B cell (primary cell): ENCODE data around the gene ARHGEF37. TPM values are rescaled to one million over a fixed set of nuclear protein-coding genes. Genes with fewer than 3 reads are reported as not detected.

Experiments
- ATAC-seq: fragments of 200-7000 bp; cut with Tn5 transposase; one replicate; pipeline ENCODE4 v1.10.0; 2021; ENCODE audit warnings: low read depth, mild to moderate bottlenecking, moderate number of reproducible peaks, moderate library complexity
- CTCF ChIA-PET: fragments of 350-600 bp; sonication (Branson Sonifier 250); formaldehyde crosslinking; loops from one replicate; lab custom pipeline; 2021; ENCODE audit warnings: antibody characterized with exemption, inconsistent platforms; lab: Charles Lee
- POLR2A ChIA-PET: fragments of 350-600 bp; sonication (Branson Sonifier 250); formaldehyde crosslinking; loops from one replicate; lab custom pipeline; 2021; ENCODE audit warnings: antibody characterized with exemption; lab: Charles Lee
- DNase-seq: peaks from one replicate; pipeline ENCODE4 v3.0.0; 2013
- H2AFZ ChIP-seq: 2 replicates; pipeline ENCODE4 v1.6.1; 2012; ENCODE audit warnings: mild to moderate bottlenecking, low read depth, low read length; ENCODE audit not compliant: insufficient read depth, poor library complexity, severe bottlenecking
- H3K27ac ChIP-seq, 2 donors: 1 replicate in 1 of 2; 2 replicates in 1 of 2; pipeline ENCODE4 v1.5.1; 2012 to 2013; ENCODE audit warnings: low read length in 2 of 2, mild to moderate bottlenecking in 2 of 2, moderate library complexity in 1 of 2
- H3K27me3 ChIP-seq, 4 experiments: fragments of 200-600 bp in 1 of 4; sonication (generic) in 1 of 4; replicated peaks in 1 of 4; 1 replicate in 2 of 4; 2 replicates in 2 of 4; pipeline versions ENCODE4 v1.6.1 to v1.7.0; 2013 to 2016; ENCODE audit warnings: low read length in 3 of 4, mild to moderate bottlenecking in 2 of 4, mixed read lengths in 1 of 4, moderate library complexity in 1 of 4; ENCODE audit not compliant: insufficient read depth in 4 of 4, control insufficient read depth in 3 of 4; ENCODE audit errors: control extremely low read depth in 1 of 4
- H3K36me3 ChIP-seq, 2 experiments: replicated peaks in 1 of 2; 1 replicate in 1 of 2; 2 replicates in 1 of 2; pipeline versions ENCODE4 v1.6.1 to v1.7.1; 2013; ENCODE audit warnings: low read length in 1 of 2; ENCODE audit not compliant: insufficient read depth in 2 of 2, control insufficient read depth in 1 of 2; ENCODE audit errors: control extremely low read depth in 1 of 2, extremely low read depth in 1 of 2
- H3K4me1 ChIP-seq, 2 donors: fragments of 200-600 bp in 1 of 2; sonication (generic) in 1 of 2; 1 replicate in 1 of 2; 2 replicates in 1 of 2; pipeline versions ENCODE4 v1.5.1 to v1.6.1; 2013 to 2017; ENCODE audit warnings: low read length in 2 of 2; ENCODE audit not compliant: control insufficient read depth in 2 of 2, insufficient read depth in 2 of 2
- H3K4me2 ChIP-seq: replicated peaks from 2 replicates; pipeline ENCODE3; 2012; ENCODE audit warnings: mild to moderate bottlenecking, low read depth, low read length; ENCODE audit not compliant: poor library complexity, severe bottlenecking
- H3K4me3 ChIP-seq, 5 experiments: fragments of 200-600 bp in 1 of 5; sonication (generic) in 1 of 5; 1 replicate in 3 of 5; 2 replicates in 2 of 5; pipeline versions ENCODE4 v1.5.1 to v1.7.0; 2011 to 2016; ENCODE audit warnings: low read length in 4 of 5, mild to moderate bottlenecking in 4 of 5, low read depth in 2 of 5, control low read depth in 1 of 5, moderate library complexity in 1 of 5; ENCODE audit not compliant: insufficient read depth in 1 of 5; ENCODE audit errors: control extremely low read depth in 1 of 5, extremely low read depth in 1 of 5
- H3K79me2 ChIP-seq: fragments of 200-600 bp; sonication (generic); one replicate; pipeline ENCODE4 v1.6.0; 2016; ENCODE audit warnings: low read length; ENCODE audit not compliant: control insufficient read depth, insufficient read depth
- H3K9ac ChIP-seq: fragments of 200-600 bp; sonication (generic); 2 replicates; pipeline ENCODE4 v1.6.1; 2017; ENCODE audit warnings: mild to moderate bottlenecking, low read length, moderate library complexity
- H3K9me3 ChIP-seq, 3 donors: one replicate each; pipeline versions ENCODE4 v1.6.1 to v1.7.1; 2013; ENCODE audit warnings: low read length in 2 of 3; ENCODE audit not compliant: control insufficient read depth in 2 of 3, insufficient read depth in 1 of 3; ENCODE audit errors: control extremely low read depth in 1 of 3
- H4K20me1 ChIP-seq: 2 replicates; pipeline ENCODE4 v1.6.0; 2012; ENCODE audit warnings: mild to moderate bottlenecking, low read length; ENCODE audit not compliant: insufficient read depth, control insufficient read depth, poor library complexity, severe bottlenecking
- H3K27ac Mint-ChIP-seq: one replicate; pipeline ENCODE4 v1.8.0; 2021; ENCODE audit warnings: mixed read lengths
- H3K27me3 Mint-ChIP-seq: one replicate; pipeline ENCODE4 v1.8.0; 2021; ENCODE audit warnings: mixed read lengths
- H3K4me1 Mint-ChIP-seq: one replicate; pipeline ENCODE4 v1.8.0; 2021; ENCODE audit warnings: mixed read lengths
- H3K4me3 Mint-ChIP-seq: one replicate; pipeline ENCODE4 v1.8.0; 2021; ENCODE audit warnings: mixed read lengths
- H3K9me3 Mint-ChIP-seq: one replicate; pipeline ENCODE4 v1.8.0; 2022; ENCODE audit warnings: mixed read lengths; ENCODE audit not compliant: insufficient read depth
- CTCF ChIP-seq: fragments of 200-600 bp; IDR thresholded peaks from one replicate; pipeline ENCODE4 v1.8.0; 2022; ENCODE audit warnings: antibody characterized with exemption, mild to moderate bottlenecking
- EZH2 ChIP-seq: IDR thresholded peaks from 2 replicates; pipeline ENCODE4 v1.6.1; 2012; ENCODE audit warnings: borderline replicate concordance, low read depth, mild to moderate bottlenecking, moderate library complexity, low read length; ENCODE audit not compliant: insufficient read depth, poor library complexity, severe bottlenecking
- WGBS: methylation state at CpG from one replicate; pipeline ENCODE4 v1.1.5; 2013; ENCODE audit warnings: missing lambda C conversion rate; ENCODE audit not compliant: insufficient coverage; 5-methylcytosine and 5-hydroxymethylcytosine counted together
- intact Hi-C: fragments of 100-400 bp; cut with micrococcal nuclease; formaldehyde crosslinking; loops from one replicate; pipeline ENCODE4 v1.10.0; 2022
- polyA plus RNA-seq: library from polyadenylated mRNA; depleted of rRNA; stranded (reverse); fragments of >200 nt; gene quantifications from 2 replicates; pipeline ENCODE4 v1.2.3, GENCODE V29; 2012
- total RNA-seq, 2 donors: library from RNA; stranded (reverse); fragments of 120-200 nt in 1 of 2; gene quantifications; 1 replicate in 1 of 2; 2 replicates in 1 of 2; pipeline versions ENCODE4 v1.2.3 to v1.2.4, GENCODE V29; 2013 to 2022

The ARHGEF37 gene
- total and polyA plus RNA-seq, 2 donors (not counting 1 experiment from before 2014, with no cell fraction given): 0.06 to 1.7 TPM

GRCh38 chr5:149664666-149665415 lies 83.5 kb downstream of the ARHGEF37 start:
- no peak overlapping the region for H3K4me3 Mint-ChIP-seq
- H2AFZ ChIP-seq: no peak overlapping the region
- CTCF ChIA-PET: interaction anchor here (1.2 to 11.1 kb wide), 8 partner anchors 9 to 327 kb away, joined by 3 to 204 read pairs (median 12); no protein-coding TSS in a partner anchor
- TF ChIP-seq EZH2: no peak
- intact Hi-C loops: loop anchor here (5.0 kb wide), 1 partner anchor 67 kb away; the partner anchor contains the start of gene PPARGC1B
- no peaks in the 10 kb centered on the region for H3K36me3 ChIP-seq
- no peak overlapping the region for H3K27ac Mint-ChIP-seq
- peaks cover 0 to 4% of the 10 kb centered on the region in 2 donors for H3K4me1 ChIP-seq
- peaks cover 7% of the 10 kb centered on the region for H3K27me3 Mint-ChIP-seq
- POLR2A ChIA-PET: no interaction called here
- H3K9me3 ChIP-seq: peaks cover 0 to 17% (median 8%) of the 10 kb centered on the region in 3 donors
- peaks cover 3% of the 10 kb centered on the region for H3K4me1 Mint-ChIP-seq
- no peak overlapping the region for H3K4me3 ChIP-seq
- peaks cover 5% of the 10 kb centered on the region for H3K9me3 Mint-ChIP-seq
- no peaks in the 10 kb centered on the region for H3K27me3 ChIP-seq
- 95% methylated on average over 6 of the region's 11 CpGs for WGBS
- H4K20me1 ChIP-seq: no peaks in the 10 kb centered on the region
- H3K27ac ChIP-seq: no peak overlapping the region
- ATAC-seq (no peak), DNase-seq (no peak)
- H3K79me2 ChIP-seq: no peaks in the 10 kb centered on the region
- H3K9ac ChIP-seq: no peak overlapping the region
- H3K4me2 ChIP-seq: no peak overlapping the region

- no peaks in the 10 kb centered on the region for H3K79me2 ChIP-seq
- H3K36me3 ChIP-seq: no peaks in the 10 kb centered on the region
- H3K9ac ChIP-seq: no peak overlapping the region
- peaks cover 0 to 4% of the 10 kb centered on the region in 2 donors for H3K4me1 ChIP-seq
- DNase-seq (no peak), ATAC-seq (no peak)
- Mint-ChIP-seq H3K4me1 (peaks cover 3% of the 10 kb centered on the region), H3K4me3 (no peak overlapping the region), H3K27ac (no peak overlapping the region), H3K27me3 (peaks cover 7% of the 10 kb centered on the region), H3K9me3 (peaks cover 5% of the 10 kb centered on the region)
- no peaks in the 10 kb centered on the region for H4K20me1 ChIP-seq
- peaks cover 0 to 17% (median 8%) of the 10 kb centered on the region in 3 donors for H3K9me3 ChIP-seq
- no peaks in the 10 kb centered on the region for H3K27me3 ChIP-seq
- H2AFZ ChIP-seq: no peak overlapping the region
- ChIA-PET CTCF (interaction anchor here (1.2 to 11.1 kb wide), 9 partner anchors 9 to 326 kb away, joined by 3 to 204 read pairs (median 16); no protein-coding TSS in a partner anchor), POLR2A (interaction anchor here (1.2 kb wide), 1 partner anchor 59 kb away, joined by 6 read pairs; no protein-coding TSS in a partner anchor)
- H3K4me2 ChIP-seq: no peak overlapping the region
- TF ChIP-seq CTCF: no peak
- no peak for TF ChIP-seq EZH2
- intact Hi-C loops: loop anchor here (5.0 kb wide), 1 partner anchor 67 kb away; the partner anchor contains the start of gene PPARGC1B
- H3K4me3 ChIP-seq: no peak overlapping the region
- 87% methylated on average over 3 of the region's 5 CpGs for WGBS
- H3K27ac ChIP-seq: no peak overlapping the region
These were observed 84.3 kb downstream of the ARHGEF37 start for GRCh38 chr5:149665416-149666175.
